Measurements from ENCODE around the gene FRZB. TPM values are rescaled to one million over a fixed set of nuclear protein-coding genes. Genes with fewer than 3 reads are reported as not detected.

The FRZB gene
- total and polyA plus RNA-seq, 2 donors (not counting 1 experiment from before 2014, with no cell fraction given): 1.5 to 2.0 TPM

- Histone ChIP-seq H3K27ac (ENCODE audit: insufficient read depth, low read length) (no peak overlapping the region), H3K9ac (ENCODE audit: insufficient read depth, low read length) (no peak overlapping the region), H3K27me3 (ENCODE audit: control insufficient read depth, insufficient read depth, low read length) (no peaks in the 10 kb centered on the region), H3K4me1 (ENCODE audit: control insufficient read depth, extremely low read depth, insufficient read depth, low read length) (no peaks in the 10 kb centered on the region), H2AFZ (ENCODE audit: low read length) (no peak overlapping the region), H4K20me1 (ENCODE audit: control insufficient read depth, extremely low read depth, insufficient read depth, low read length) (no peaks in the 10 kb centered on the region), H3K4me2 (ENCODE audit: extremely low read depth, insufficient read depth, low read length) (no peak overlapping the region), H3K79me2 (ENCODE audit: control insufficient read depth, insufficient read depth, low read length) (no peaks in the 10 kb centered on the region), H3K9me3 (ENCODE audit: control insufficient read depth, insufficient read depth, low read depth, low read length) (no peaks in the 10 kb centered on the region), H3K4me3 (replicated peaks in 1 of 4; ENCODE audit: control extremely low read depth in 1 of 4, insufficient read depth in 1 of 4, low read depth in 3 of 4, low read length in 4 of 4) (no peak overlapping the region), H3K36me3 (ENCODE audit: control insufficient read depth, insufficient read depth, low read length) (no peaks in the 10 kb centered on the region)
- no peak for TF ChIP-seq EZH2 (IDR thresholded peaks at IDR 0.05; ENCODE audit: low read length, missing control alignments)
- TF ChIP-seq CTCF (conservative IDR thresholded peaks at IDR 0.05 in 1 of 2, IDR thresholded peaks at IDR 0.05 in 1 of 2; ENCODE audit: low read depth in 1 of 2, low read length in 2 of 2): no peak
- DNase-seq (ENCODE audit: low read depth in 2 of 2): no peak
These were observed 35.3 kb upstream of the FRZB start for GRCh38 chr2:182901748-182902147.

- DNase-seq (ENCODE audit: low read depth in 2 of 2): no peak
- no peak overlapping the region for H3K4me2 ChIP-seq (ENCODE audit: extremely low read depth, insufficient read depth, low read length)
- no peaks in the 10 kb centered on the region for H3K9me3 ChIP-seq (ENCODE audit: control insufficient read depth, insufficient read depth, low read depth, low read length)
- no peak overlapping the region for H3K27ac ChIP-seq (ENCODE audit: insufficient read depth, low read length)
- no peaks in the 10 kb centered on the region for H3K4me1 ChIP-seq (ENCODE audit: control insufficient read depth, extremely low read depth, insufficient read depth, low read length)
- H3K27me3 ChIP-seq (ENCODE audit: control insufficient read depth, insufficient read depth, low read length): no peaks in the 10 kb centered on the region
- H4K20me1 ChIP-seq (ENCODE audit: control insufficient read depth, extremely low read depth, insufficient read depth, low read length): no peaks in the 10 kb centered on the region
- H3K36me3 ChIP-seq (ENCODE audit: control insufficient read depth, insufficient read depth, low read length): no peaks in the 10 kb centered on the region
- no peak overlapping the region for H3K4me3 ChIP-seq (replicated peaks in 1 of 4; ENCODE audit: control extremely low read depth in 1 of 4, insufficient read depth in 1 of 4, low read depth in 3 of 4, low read length in 4 of 4)
- no peaks in the 10 kb centered on the region for H3K79me2 ChIP-seq (ENCODE audit: control insufficient read depth, insufficient read depth, low read length)
- no peak overlapping the region for H2AFZ ChIP-seq (ENCODE audit: low read length)
- H3K9ac ChIP-seq (ENCODE audit: insufficient read depth, low read length): no peak overlapping the region
- no peak for TF ChIP-seq EZH2 (IDR thresholded peaks at IDR 0.05; ENCODE audit: low read length, missing control alignments)
These were observed 32.3 kb upstream of the FRZB start for GRCh38 chr2:182898718-182899117.

- no peaks in the 10 kb centered on the region for H3K36me3 ChIP-seq (ENCODE audit: control insufficient read depth, insufficient read depth, low read length)
- H3K27me3 ChIP-seq (ENCODE audit: control insufficient read depth, insufficient read depth, low read length): no peaks in the 10 kb centered on the region
- TF ChIP-seq EZH2 (IDR thresholded peaks at IDR 0.05; ENCODE audit: low read length, missing control alignments) (no peak), CTCF (conservative IDR thresholded peaks at IDR 0.05 in 1 of 2, IDR thresholded peaks at IDR 0.05 in 1 of 2; ENCODE audit: low read depth in 1 of 2, low read length in 2 of 2) (no peak)
- no peaks in the 10 kb centered on the region for H4K20me1 ChIP-seq (ENCODE audit: control insufficient read depth, extremely low read depth, insufficient read depth, low read length)
- no peaks in the 10 kb centered on the region for H3K79me2 ChIP-seq (ENCODE audit: control insufficient read depth, insufficient read depth, low read length)
- H3K4me1 ChIP-seq (ENCODE audit: control insufficient read depth, extremely low read depth, insufficient read depth, low read length): no peaks in the 10 kb centered on the region
- peak; percentile 49 to 80 for DNase-seq (ENCODE audit: low read depth in 2 of 2)
- no peak overlapping the region for H3K27ac ChIP-seq (ENCODE audit: insufficient read depth, low read length)
- H3K4me2 ChIP-seq (ENCODE audit: extremely low read depth, insufficient read depth, low read length): no peak overlapping the region
- H3K4me3 ChIP-seq (replicated peaks in 1 of 4; ENCODE audit: control extremely low read depth in 1 of 4, insufficient read depth in 1 of 4, low read depth in 3 of 4, low read length in 4 of 4): no peak overlapping the region
- H3K9ac ChIP-seq (ENCODE audit: insufficient read depth, low read length): no peak overlapping the region
- no peaks in the 10 kb centered on the region for H3K9me3 ChIP-seq (ENCODE audit: control insufficient read depth, insufficient read depth, low read depth, low read length)
- no peak overlapping the region for H2AFZ ChIP-seq (ENCODE audit: low read length)
These were observed 30.7 kb upstream of the FRZB start for GRCh38 chr2:182897137-182897536.
